Spleen (tissue), 7 donors: Measurements from ENCODE around the gene MCF2L.

Source experiments
- POLR2A ChIP-seq, 3 donors: fragments of 450-650 bp; IDR thresholded peaks; one replicate each; pipeline ENCODE4 v1.5.1; 2017; ENCODE audit warnings: antibody characterized with exemption in 3 of 3, mild to moderate bottlenecking in 1 of 3
- POLR2AphosphoS5 ChIP-seq, 3 donors: sonication (generic); formaldehyde crosslinking; IDR thresholded peaks; one replicate each; pipeline ENCODE4 v1.5.1; 2017; ENCODE audit warnings: antibody characterized with exemption in 3 of 3
- TF ChIP-seq, protein P1 (sequence below), 11 experiments: fragments of 200-600 bp in 7 of 11; fragments of 450-650 bp in 4 of 11; sonication (generic) in 4 of 11; IDR thresholded peaks in 8 of 11; conservative IDR thresholded peaks in 3 of 11; 1 replicate in 7 of 11; 2 replicates in 4 of 11; pipeline versions ENCODE4 v1.4.0 to v1.8.0; 2016 to 2021; ENCODE audit warnings: antibody characterized with exemption in 11 of 11, inconsistent platforms in 4 of 11, mild to moderate bottlenecking in 1 of 11
- donor health status: DM: no; HTN: no; CAD: no; lungs with moderate emphysema.
- donor health status: DM: no; HTN: no; CAD: no.
- donor health status: DM: no; HTN: no; CAD: no.

DNA sequence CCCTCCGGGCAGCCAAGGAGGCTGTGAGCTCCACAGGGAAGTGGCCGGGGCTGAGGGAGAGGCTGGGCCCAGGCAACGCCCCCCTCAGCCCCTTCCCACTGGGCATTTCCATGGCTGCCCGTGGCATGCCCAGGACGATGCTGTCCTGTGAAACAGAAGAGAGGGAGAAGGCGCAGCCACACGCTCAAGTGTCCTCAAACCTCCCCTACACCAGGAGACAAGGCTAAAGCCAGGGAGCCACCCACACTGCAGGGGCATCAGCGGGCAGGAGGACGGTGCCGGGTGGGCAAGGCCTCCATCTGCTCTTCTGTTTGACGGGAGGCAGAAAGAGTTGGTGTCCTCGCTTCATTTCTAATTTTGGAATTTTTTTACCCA is 175.2 kb downstream of the MCF2L start:
- TF ChIP-seq, protein P1, sequence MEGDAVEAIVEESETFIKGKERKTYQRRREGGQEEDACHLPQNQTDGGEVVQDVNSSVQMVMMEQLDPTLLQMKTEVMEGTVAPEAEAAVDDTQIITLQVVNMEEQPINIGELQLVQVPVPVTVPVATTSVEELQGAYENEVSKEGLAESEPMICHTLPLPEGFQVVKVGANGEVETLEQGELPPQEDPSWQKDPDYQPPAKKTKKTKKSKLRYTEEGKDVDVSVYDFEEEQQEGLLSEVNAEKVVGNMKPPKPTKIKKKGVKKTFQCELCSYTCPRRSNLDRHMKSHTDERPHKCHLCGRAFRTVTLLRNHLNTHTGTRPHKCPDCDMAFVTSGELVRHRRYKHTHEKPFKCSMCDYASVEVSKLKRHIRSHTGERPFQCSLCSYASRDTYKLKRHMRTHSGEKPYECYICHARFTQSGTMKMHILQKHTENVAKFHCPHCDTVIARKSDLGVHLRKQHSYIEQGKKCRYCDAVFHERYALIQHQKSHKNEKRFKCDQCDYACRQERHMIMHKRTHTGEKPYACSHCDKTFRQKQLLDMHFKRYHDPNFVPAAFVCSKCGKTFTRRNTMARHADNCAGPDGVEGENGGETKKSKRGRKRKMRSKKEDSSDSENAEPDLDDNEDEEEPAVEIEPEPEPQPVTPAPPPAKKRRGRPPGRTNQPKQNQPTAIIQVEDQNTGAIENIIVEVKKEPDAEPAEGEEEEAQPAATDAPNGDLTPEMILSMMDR (IDR thresholded peaks at IDR 0.05 in 8 of 11, conservative IDR thresholded peaks at IDR 0.05 in 3 of 11) = no peak
- TF ChIP-seq POLR2A (IDR thresholded peaks at IDR 0.05) (no peak), POLR2AphosphoS5 (IDR thresholded peaks at IDR 0.05) (no peak)
